Transverse colon (tissue), 4 donors: ENCODE data around the gene ARL4D. TPM values are rescaled to one million over a fixed set of nuclear protein-coding genes. Genes with fewer than 3 reads are reported as not detected.

Source experiments
- DNase-seq: peaks from one replicate; pipeline ENCODE4 v3.0.0-alpha.2; 2019
- H3K27ac ChIP-seq, 4 donors: fragments of 200-600 bp; sonication (generic); 2 replicates each; pipeline ENCODE4 v1.5.1; 2016 to 2018; ENCODE audit warnings: inconsistent platforms in 4 of 4
- H3K27me3 ChIP-seq: fragments of 200-600 bp; sonication (generic); 2 replicates; pipeline ENCODE4 v1.5.1; 2017; ENCODE audit warnings: inconsistent platforms
- H3K36me3 ChIP-seq, 4 donors: fragments of 200-600 bp; sonication (generic); 2 replicates each; pipeline ENCODE4 v1.5.1; 2017 to 2019; ENCODE audit warnings: inconsistent platforms in 4 of 4
- H3K4me1 ChIP-seq, 4 donors: fragments of 200-600 bp; sonication (generic); 2 replicates each; pipeline ENCODE4 v1.5.1; 2017 to 2020; ENCODE audit warnings: inconsistent platforms in 4 of 4
- H3K4me3 ChIP-seq, 4 donors: fragments of 200-600 bp; sonication (generic); 1 replicate in 1 of 4; 2 replicates in 3 of 4; pipeline versions ENCODE4 v1.5.1 to v1.6.1; 2017 to 2019; ENCODE audit warnings: inconsistent platforms in 4 of 4
- H3K9me3 ChIP-seq, 2 donors: fragments of 200-600 bp; sonication (generic); 2 replicates each; pipeline ENCODE4 v1.5.1; 2017 to 2019; ENCODE audit warnings: inconsistent platforms in 2 of 2
- EP300 ChIP-seq: sonication (generic); formaldehyde crosslinking; IDR thresholded peaks from one replicate; pipeline ENCODE4 v1.6.1; 2017; ENCODE audit warnings: antibody characterized with exemption, low read depth
- POLR2A ChIP-seq: fragments of 450-650 bp; IDR thresholded peaks from one replicate; pipeline ENCODE4 v1.6.1; 2016; ENCODE audit warnings: antibody characterized with exemption, mild to moderate bottlenecking, moderate library complexity
- POLR2AphosphoS5 ChIP-seq, 3 donors: sonication (generic); formaldehyde crosslinking; IDR thresholded peaks; one replicate each; pipeline ENCODE4 v1.6.1; 2016; ENCODE audit warnings: antibody characterized with exemption in 3 of 3
- WGBS, 2 donors: methylation state at CpG; one replicate each; pipeline ENCODE4 v1.1.5; 2018; ENCODE audit warnings: low coverage in 1 of 2; 5-methylcytosine and 5-hydroxymethylcytosine counted together
- in situ Hi-C, 4 donors: fragments of 200-750 bp; cut with MboI; loops; one replicate each; pipeline versions ENCODE4 v1.15.0 to v1.15.1; 2017; ENCODE audit warnings: low sequenced_read_pairs in 3 of 4, low pct_ligation_motif_present in 1 of 4, low pct_unique_long_range_greater_than_20kb in 1 of 4
- intact Hi-C: fragments of 100-400 bp; cut with DNase I; formaldehyde crosslinking; loops from one replicate; pipeline ENCODE4 v1.15.1; 2023; ENCODE audit warnings: low total_unique reads
- total RNA-seq, 4 donors: library from RNA; depleted of rRNA; stranded (reverse); fragments of >200 nt; gene quantifications; one replicate each; pipeline ENCODE4 v1.1.0, GENCODE V29; 2016
- TF ChIP-seq, protein P1 (sequence below), 5 experiments: fragments of 200-600 bp in 3 of 5; fragments of 450-650 bp in 2 of 5; sonication (generic) in 3 of 5; IDR thresholded peaks; 1 replicate in 2 of 5; 2 replicates in 3 of 5; pipeline ENCODE4 v1.5.1; 2016 to 2017; ENCODE audit warnings: antibody characterized with exemption in 5 of 5, inconsistent platforms in 3 of 5, mild to moderate bottlenecking in 2 of 5, moderate library complexity in 1 of 5

Gene ARL4D
- total RNA-seq, 4 donors from 2014 or later, result 6.7 to 29.5 (median 8.8) TPM

DNA sequence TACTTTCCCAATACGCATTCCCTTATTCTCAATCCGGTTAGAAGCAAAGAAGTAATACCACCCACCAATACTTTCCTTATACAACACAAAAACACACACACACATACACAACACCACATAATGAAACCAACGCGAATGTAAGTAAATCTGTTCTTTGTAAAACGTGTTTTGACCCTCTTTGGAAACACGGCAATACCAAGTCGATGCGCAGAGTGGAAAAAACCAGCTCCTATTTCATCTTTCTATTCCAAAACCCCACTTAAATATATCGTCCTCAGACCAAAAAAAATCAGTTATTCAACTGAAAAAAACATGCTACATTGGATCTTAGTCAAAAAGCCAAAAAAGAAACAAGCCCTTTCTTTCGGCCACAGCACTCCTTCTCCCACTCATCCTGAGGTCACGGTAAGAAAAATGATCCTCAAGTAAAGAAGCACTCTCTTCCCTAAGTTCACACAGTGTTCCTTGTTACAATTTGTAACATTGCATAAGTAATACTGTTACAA lies 31.0 kb upstream of the ARL4D start:
- no peaks in the 10 kb centered on the region for H3K27me3 ChIP-seq
- no peak for DNase-seq
- peak overlapping the region; percentile 98 to 100 (median 100) for H3K27ac ChIP-seq
- H3K9me3 ChIP-seq, result no peaks in the 10 kb centered on the region
- peaks cover 13 to 29% (median 23%) of the 10 kb centered on the region in 4 donors for H3K4me1 ChIP-seq
- in situ Hi-C loops (no loop called here), intact Hi-C loops (loop anchor here (2.0 kb wide), 1 partner anchor 21 kb away; no protein-coding TSS in a partner anchor)
- peak overlapping the region in 3 of 4 donors; percentile 49 to 72 (median 71) for H3K4me3 ChIP-seq
- peak in 2 of 3 donors; percentile 94 to 98 for TF ChIP-seq POLR2AphosphoS5 (IDR thresholded peaks at IDR 0.05)
- TF ChIP-seq, protein P1, sequence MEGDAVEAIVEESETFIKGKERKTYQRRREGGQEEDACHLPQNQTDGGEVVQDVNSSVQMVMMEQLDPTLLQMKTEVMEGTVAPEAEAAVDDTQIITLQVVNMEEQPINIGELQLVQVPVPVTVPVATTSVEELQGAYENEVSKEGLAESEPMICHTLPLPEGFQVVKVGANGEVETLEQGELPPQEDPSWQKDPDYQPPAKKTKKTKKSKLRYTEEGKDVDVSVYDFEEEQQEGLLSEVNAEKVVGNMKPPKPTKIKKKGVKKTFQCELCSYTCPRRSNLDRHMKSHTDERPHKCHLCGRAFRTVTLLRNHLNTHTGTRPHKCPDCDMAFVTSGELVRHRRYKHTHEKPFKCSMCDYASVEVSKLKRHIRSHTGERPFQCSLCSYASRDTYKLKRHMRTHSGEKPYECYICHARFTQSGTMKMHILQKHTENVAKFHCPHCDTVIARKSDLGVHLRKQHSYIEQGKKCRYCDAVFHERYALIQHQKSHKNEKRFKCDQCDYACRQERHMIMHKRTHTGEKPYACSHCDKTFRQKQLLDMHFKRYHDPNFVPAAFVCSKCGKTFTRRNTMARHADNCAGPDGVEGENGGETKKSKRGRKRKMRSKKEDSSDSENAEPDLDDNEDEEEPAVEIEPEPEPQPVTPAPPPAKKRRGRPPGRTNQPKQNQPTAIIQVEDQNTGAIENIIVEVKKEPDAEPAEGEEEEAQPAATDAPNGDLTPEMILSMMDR (IDR thresholded peaks at IDR 0.05), result no peak
- H3K36me3 ChIP-seq, result no peaks in the 10 kb centered on the region
- 3% methylated on average over 7 to 11 of the region's 11 CpGs for WGBS, 2 donors

DNA sequence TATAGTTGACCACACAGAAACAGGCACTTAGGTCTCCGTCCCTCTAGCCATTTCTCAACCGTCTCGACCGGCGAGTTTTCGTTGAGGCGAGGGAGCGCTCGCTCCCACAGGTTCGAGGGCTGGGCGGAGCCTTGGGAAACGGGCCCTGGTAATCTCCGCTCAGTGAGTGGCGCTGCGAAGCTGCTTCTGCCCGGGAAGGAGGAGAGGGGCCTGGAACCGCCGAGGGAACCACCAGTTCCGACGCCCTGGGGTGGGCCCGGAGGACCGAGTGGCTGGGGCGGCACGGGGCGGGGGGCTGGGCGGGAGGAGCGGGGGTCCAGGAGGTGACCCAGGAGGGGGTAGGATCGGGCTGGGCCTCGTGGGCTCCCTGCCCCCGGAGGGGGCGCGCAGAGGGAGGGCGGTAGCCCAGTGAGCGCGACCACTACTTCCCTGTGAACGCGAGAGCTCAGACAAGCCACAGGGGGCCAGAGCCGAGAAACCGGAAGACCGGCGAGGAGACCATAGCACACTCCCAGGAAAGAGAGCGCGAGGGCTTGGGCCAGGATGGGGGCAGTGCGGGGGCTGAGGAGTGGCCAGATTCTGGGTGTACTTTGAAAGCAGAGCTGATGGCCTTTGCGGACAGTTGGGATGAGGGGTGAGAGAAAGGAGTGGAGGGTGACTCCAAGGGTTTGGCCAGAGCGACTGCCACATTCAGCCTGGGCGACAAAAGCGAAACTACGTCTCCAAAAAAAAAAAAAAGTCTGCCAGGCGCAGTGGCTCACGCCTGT lies 29.9 kb upstream of the ARL4D start:
- H3K4me3 ChIP-seq, result peak overlapping the region; percentile 30 to 72 (median 60)
- TF ChIP-seq POLR2A (peak; percentile 45), EP300 (no peak), POLR2AphosphoS5 (IDR thresholded peaks at IDR 0.05) (peak in 2 of 3 donors; percentile 42 to 70)
- TF ChIP-seq, protein P1 (IDR thresholded peaks at IDR 0.05), result peak in 1 of 5 experiments; percentile 14
- peaks cover 13 to 29% (median 23%) of the 10 kb centered on the region in 4 donors for H3K4me1 ChIP-seq
- no peaks in the 10 kb centered on the region for H3K27me3 ChIP-seq
- no peaks in the 10 kb centered on the region for H3K36me3 ChIP-seq
- H3K27ac ChIP-seq, result peak overlapping the region; percentile 98 to 100 (median 100)
- 0 to 2% methylated on average over 13 to 30 of the region's 51 CpGs for WGBS, 2 donors
- in situ Hi-C loops (no loop called here), intact Hi-C loops (loop anchor here (2.0 kb wide), 1 partner anchor 20 kb away; no protein-coding TSS in a partner anchor)
- DNase-seq, result peak; percentile 85
- no peaks in the 10 kb centered on the region for H3K9me3 ChIP-seq

DNA sequence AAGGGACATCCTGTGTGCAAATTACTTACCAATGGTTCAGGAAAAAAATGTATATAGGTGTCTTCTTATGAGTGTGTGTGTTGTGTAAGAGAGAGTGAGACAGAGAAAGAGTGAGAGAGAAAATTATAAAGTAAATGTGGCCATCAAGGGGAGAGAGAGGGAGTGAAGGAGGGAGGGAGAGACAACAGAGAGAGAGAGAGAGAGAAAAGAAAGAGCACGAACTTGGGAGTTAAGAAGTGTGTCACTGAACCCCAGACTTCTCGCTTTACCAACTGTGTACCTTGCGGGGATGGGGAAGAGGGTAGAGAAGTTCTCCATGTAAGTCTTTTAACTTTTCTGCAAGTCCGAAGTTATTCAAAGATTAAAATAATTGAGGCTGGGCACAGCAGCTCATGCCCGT lies 28.8 kb upstream of the ARL4D start:
- Histone ChIP-seq H3K36me3 (no peaks in the 10 kb centered on the region), H3K4me3 (peak overlapping the region in 1 of 4 donors; percentile 72), H3K4me1 (peaks cover 13 to 29% (median 23%) of the 10 kb centered on the region in 4 donors), H3K27ac (peak overlapping the region; percentile 98 to 100 (median 100)), H3K9me3 (no peaks in the 10 kb centered on the region), H3K27me3 (no peaks in the 10 kb centered on the region)
- 79 to 87% methylated on average over 5 of the region's 5 CpGs for WGBS, 2 donors
- no peak for DNase-seq
- intact Hi-C loops, result loop anchor here (2.0 kb wide), 1 partner anchor 19 kb away; no protein-coding TSS in a partner anchor
- TF ChIP-seq EP300, result no peak
- TF ChIP-seq, protein P1 (IDR thresholded peaks at IDR 0.05), result no peak
- no peak for TF ChIP-seq POLR2AphosphoS5 (IDR thresholded peaks at IDR 0.05)
- no peak for TF ChIP-seq POLR2A
- in situ Hi-C loops, result no loop called here

DNA sequence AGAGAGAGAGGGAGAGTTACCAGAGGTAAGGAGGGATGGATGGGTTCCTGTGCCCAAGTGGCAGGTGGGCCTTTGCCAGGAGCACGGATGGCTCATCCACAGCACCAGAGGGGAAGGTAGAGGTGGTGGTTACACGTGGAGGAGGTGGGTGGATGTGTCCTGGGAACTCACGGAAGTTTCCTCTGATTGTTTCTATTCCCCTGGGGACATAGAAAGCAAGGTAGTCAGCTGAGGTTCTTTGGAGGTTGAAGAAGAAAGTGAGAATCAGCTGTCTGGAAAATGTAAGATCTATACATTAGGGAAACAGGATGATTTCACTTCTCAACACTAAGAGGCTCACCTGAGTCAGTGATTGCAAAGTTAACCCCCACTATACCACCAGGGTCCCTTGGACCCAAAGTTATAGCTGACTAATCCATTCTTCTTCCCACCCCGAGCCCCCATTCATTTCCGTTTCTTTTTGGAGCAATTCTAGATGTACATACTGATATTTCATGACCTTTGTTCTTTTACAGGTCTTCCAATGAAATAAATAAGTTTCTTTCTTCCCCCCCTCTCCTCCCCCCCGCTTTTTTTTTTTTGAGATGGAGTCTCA lies 27.5 kb upstream of the ARL4D start:
- TF ChIP-seq POLR2A, result no peak
- TF ChIP-seq EP300, result no peak
- TF ChIP-seq POLR2AphosphoS5 (IDR thresholded peaks at IDR 0.05), result no peak
- TF ChIP-seq, protein P1 (IDR thresholded peaks at IDR 0.05), result no peak
- DNase-seq, result no peak
- peaks cover 13 to 29% (median 23%) of the 10 kb centered on the region in 4 donors for H3K4me1 ChIP-seq
- intact Hi-C loops (no loop called here), in situ Hi-C loops (no loop called here)
- H3K4me3 ChIP-seq, result no peak overlapping the region
- peak overlapping the region in 2 of 4 donors; percentile 100 for H3K27ac ChIP-seq
- H3K36me3 ChIP-seq, result no peaks in the 10 kb centered on the region
- no peaks in the 10 kb centered on the region for H3K9me3 ChIP-seq
- 38 to 66% methylated on average over 4 to 6 of the region's 6 CpGs for WGBS, 2 donors
- no peaks in the 10 kb centered on the region for H3K27me3 ChIP-seq
